Measurements from ENCODE around the gene WDR91. TPM values are rescaled to one million over a fixed set of nuclear protein-coding genes. Genes with fewer than 3 reads are reported as not detected.
"Not testable (repeated sequence)": the region's sequence is repeated elsewhere in the genome, so short reads cannot be mapped to it uniquely, and the experiment has no call there.

Gene WDR91
- total and polyA plus RNA-seq, 4 donors, result 12.6 to 41.4 (median 27.2) TPM

DNA sequence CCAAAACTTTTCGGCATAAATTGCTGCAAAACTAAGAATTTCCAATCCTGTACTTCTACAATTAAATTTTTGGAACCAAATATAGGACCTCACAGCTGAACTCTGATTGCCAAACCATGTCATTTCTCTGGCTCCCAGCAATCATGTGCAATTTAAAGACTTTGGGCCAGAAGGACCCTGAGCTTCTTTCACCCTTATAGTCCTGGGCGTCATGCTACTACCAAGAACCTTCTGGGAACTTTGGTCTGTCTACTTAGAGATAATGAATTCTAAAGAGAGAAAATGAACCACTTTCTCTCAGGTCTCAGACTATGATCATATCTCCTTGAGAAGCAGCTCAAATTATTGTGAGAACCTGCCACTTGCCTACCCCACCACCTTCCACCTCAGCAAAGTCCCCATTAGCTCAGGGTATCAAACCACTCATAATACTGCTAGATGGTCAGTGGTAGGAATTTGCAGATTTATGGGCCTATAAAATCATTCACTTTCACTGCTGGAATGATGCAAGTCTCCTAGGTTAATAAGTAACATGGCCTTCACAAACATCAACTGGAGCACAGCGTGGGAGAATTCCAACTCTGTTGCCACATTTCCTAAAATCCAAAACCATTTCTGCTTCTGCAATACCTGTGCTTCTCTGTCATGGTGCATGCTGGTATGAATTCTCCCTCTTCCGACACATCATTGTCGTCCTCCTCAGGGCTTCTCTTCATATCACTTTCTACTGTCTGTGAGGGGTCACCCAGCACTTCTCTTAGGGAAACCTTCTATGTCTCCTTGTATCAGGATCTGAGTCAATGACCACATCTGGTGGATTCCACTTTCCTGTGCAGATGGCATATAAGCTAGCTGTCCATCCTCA, 6.6 kb upstream of the WDR91 start:
- 95% methylated on average over 5 of the region's 5 CpGs for WGBS, 2 donors
- DNase-seq (no peak), ATAC-seq (ENCODE audit: low FRiP score) (no peak)
- Histone ChIP-seq H3K27ac (ENCODE audit: low read depth in 1 of 2, low read length in 2 of 2) (no peak overlapping the region), H3K4me3 (ENCODE audit: low read length in 2 of 2) (no peak overlapping the region), H3K27me3 (ENCODE audit: control insufficient read depth in 1 of 2, insufficient read depth in 2 of 2, low read length in 1 of 2) (no peaks in the 10 kb centered on the region), H3K4me1 (ENCODE audit: control insufficient read depth in 1 of 2, insufficient read depth in 2 of 2, low read length in 2 of 2) (no peaks in the 10 kb centered on the region), H3K9me3 (ENCODE audit: control insufficient read depth, low read length) (no peaks in the 10 kb centered on the region), H3K36me3 (ENCODE audit: control insufficient read depth in 1 of 2, insufficient read depth in 2 of 2, low read length in 1 of 2) (no peaks in the 10 kb centered on the region)
- intact Hi-C loops (cut with DNase I), result no loop called here

DNA sequence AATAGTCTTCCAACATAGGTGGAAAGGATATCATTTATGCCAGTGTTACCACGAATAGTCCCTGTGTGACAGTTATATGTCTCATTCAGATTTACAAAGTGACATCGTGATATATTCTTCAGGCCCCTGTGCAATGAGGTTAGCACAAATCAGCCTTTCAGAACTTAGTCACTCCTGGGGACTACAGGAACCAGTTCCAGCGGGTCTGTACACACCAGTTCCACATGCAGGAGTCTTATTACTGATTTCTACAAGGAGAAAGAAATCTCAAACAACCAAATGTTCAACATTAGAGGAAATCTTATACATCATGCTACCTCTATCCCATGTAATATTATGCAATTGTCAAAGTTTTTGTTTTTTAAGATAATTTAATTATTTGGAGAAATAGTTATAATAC, 4.4 kb upstream of the WDR91 start:
- Histone ChIP-seq H3K36me3 (ENCODE audit: control insufficient read depth in 1 of 2, insufficient read depth in 2 of 2, low read length in 1 of 2) (no peaks in the 10 kb centered on the region), H3K27ac (ENCODE audit: low read depth in 1 of 2, low read length in 2 of 2) (no peak overlapping the region), H3K4me3 (ENCODE audit: low read length in 2 of 2) (no peak overlapping the region), H3K27me3 (ENCODE audit: control insufficient read depth in 1 of 2, insufficient read depth in 2 of 2, low read length in 1 of 2) (no peaks in the 10 kb centered on the region), H3K9me3 (ENCODE audit: control insufficient read depth, low read length) (no peaks in the 10 kb centered on the region), H3K4me1 (ENCODE audit: control insufficient read depth in 1 of 2, insufficient read depth in 2 of 2, low read length in 2 of 2) (no peaks in the 10 kb centered on the region)
- WGBS, 2 donors, result 73 to 77% methylated on average over 3 of the region's 3 CpGs
- intact Hi-C loops (cut with DNase I), result loop anchor here in 1 of 2 donors (2.0 kb wide), 1 partner anchor 39 kb away; no protein-coding TSS in a partner anchor
- DNase-seq, result no peak
- ATAC-seq (ENCODE audit: low FRiP score), result no peak

DNA sequence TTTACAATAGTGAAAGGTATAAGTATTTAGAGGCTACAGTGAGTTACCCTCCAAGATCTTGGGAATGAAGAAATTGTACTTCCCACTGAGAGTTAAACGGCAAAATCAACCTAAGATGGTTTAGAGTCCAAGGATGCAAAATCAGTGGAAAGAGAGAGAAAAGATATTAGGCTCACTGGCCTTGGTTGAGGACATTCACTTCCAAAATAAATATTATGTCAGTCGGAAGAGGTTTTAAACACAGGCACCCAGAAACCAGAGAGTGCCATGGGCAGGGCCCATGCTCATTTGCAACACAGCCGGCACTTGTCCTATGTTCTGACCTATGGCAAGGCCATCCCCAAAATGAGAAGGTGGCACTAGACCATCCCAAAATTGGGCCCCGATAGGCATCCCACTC, 3.9 kb upstream of the WDR91 start:
- Histone ChIP-seq H3K4me1 (ENCODE audit: control insufficient read depth in 1 of 2, insufficient read depth in 2 of 2, low read length in 2 of 2) (no peaks in the 10 kb centered on the region), H3K27me3 (ENCODE audit: control insufficient read depth in 1 of 2, insufficient read depth in 2 of 2, low read length in 1 of 2) (no peaks in the 10 kb centered on the region), H3K4me3 (ENCODE audit: low read length in 2 of 2) (no peak overlapping the region), H3K9me3 (ENCODE audit: control insufficient read depth, low read length) (no peaks in the 10 kb centered on the region), H3K36me3 (ENCODE audit: control insufficient read depth in 1 of 2, insufficient read depth in 2 of 2, low read length in 1 of 2) (no peaks in the 10 kb centered on the region), H3K27ac (ENCODE audit: low read depth in 1 of 2, low read length in 2 of 2) (no peak overlapping the region)
- ATAC-seq (ENCODE audit: low FRiP score), result no peak
- intact Hi-C loops (cut with DNase I), result loop anchor here in 1 of 2 donors (2.0 kb wide), 1 partner anchor 40 kb away; no protein-coding TSS in a partner anchor
- no peak for DNase-seq
- WGBS, 2 donors, result 18 to 27% methylated on average over 4 of the region's 4 CpGs

DNA sequence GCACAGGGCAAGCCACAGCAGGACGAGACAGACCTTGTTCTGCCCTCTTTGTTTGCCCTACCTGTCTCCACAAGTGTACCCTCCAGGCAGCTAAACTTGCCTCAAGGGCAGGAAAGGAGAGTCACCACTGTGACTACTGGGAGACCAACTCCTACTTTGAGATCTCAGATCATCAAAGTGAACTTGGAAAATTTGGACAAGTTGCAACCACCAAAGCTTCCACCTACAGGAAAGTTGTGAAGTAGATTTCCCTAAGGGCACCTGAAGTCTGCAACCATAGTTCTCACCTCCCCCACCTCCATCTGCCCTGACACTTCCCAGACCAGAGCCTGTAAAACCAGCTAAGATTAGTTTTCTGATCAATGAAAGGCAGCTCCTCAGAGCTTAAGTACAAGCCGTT, 2.5 kb upstream of the WDR91 start:
- H3K4me1 ChIP-seq (ENCODE audit: control insufficient read depth in 1 of 2, insufficient read depth in 2 of 2, low read length in 2 of 2), result no peaks in the 10 kb centered on the region
- intact Hi-C loops (cut with DNase I), result loop anchor here in 1 of 2 donors (2.0 kb wide), 1 partner anchor 41 kb away; no protein-coding TSS in a partner anchor

DNA sequence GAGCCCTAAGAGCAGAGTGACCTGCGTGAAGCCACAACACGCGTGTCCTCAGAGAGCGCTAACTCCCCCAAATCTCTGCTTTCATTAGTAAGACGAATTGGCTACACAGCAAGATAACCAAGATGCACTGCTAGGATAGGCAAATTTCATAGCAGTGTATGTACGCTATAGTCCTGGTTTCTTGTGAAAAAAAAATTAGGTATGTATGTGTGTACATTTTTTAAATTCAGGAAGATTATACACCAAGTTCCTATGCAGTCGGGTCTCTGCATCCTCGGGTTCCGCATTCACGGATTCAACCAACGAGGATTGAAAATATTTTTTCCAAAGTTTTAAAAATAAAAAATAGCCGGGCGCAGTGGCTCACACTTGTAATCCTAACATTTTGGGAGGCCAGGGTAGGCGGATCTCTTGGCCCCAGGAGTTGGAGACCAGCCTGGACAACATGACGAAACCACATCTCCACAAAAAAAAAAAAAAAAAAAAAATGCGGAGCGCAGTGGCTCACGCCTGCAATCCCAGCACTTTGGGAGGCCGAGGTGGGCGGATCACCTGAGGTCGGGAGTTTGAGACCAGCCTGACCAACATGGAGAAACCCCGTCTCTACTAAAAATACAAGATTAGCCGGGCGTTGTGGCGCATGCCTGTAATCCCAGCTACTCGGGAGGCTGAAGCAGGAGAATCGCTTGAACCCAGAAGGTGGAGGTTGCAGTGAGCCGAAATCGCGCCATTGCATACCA, 790 bp upstream of the WDR91 start:
- intact Hi-C loops (cut with DNase I), result loop anchor here in 1 of 2 donors (2.0 kb wide), 1 partner anchor 41 kb away; no protein-coding TSS in a partner anchor
- not testable (repeated sequence) for H3K27me3 ChIP-seq (ENCODE audit: control insufficient read depth in 1 of 2, insufficient read depth in 2 of 2, low read length in 1 of 2); H3K36me3 ChIP-seq (ENCODE audit: control insufficient read depth in 1 of 2, insufficient read depth in 2 of 2, low read length in 1 of 2); H3K9me3 ChIP-seq (ENCODE audit: control insufficient read depth, low read length); H3K4me1 ChIP-seq (ENCODE audit: control insufficient read depth in 1 of 2, insufficient read depth in 2 of 2, low read length in 2 of 2)
- 19 to 22% methylated on average over 27 to 30 of the region's 30 CpGs for WGBS, 2 donors
- DNase-seq, result peak in 1 of 2 donors; percentile 71
- Histone ChIP-seq H3K27ac (ENCODE audit: low read depth in 1 of 2, low read length in 2 of 2) (peak overlapping the region; percentile 12 to 80), H3K4me3 (ENCODE audit: low read length in 2 of 2) (peak overlapping the region; percentile 50 to 69)
- peak; percentile 72 for ATAC-seq (ENCODE audit: low FRiP score)

More for the DNA sequence above, 2.5 kb upstream of the WDR91 start:
- Histone ChIP-seq H3K4me3 (ENCODE audit: low read length in 2 of 2) (no peak overlapping the region), H3K27ac (ENCODE audit: low read depth in 1 of 2, low read length in 2 of 2) (no peak overlapping the region), H3K9me3 (ENCODE audit: control insufficient read depth, low read length) (no peaks in the 10 kb centered on the region), H3K36me3 (ENCODE audit: control insufficient read depth in 1 of 2, insufficient read depth in 2 of 2, low read length in 1 of 2) (no peaks in the 10 kb centered on the region), H3K27me3 (ENCODE audit: control insufficient read depth in 1 of 2, insufficient read depth in 2 of 2, low read length in 1 of 2) (no peaks in the 10 kb centered on the region)
- WGBS, 2 donors, result 93 to 95% methylated on average over 2 of the region's 2 CpGs
- DNase-seq, result no peak
- ATAC-seq (ENCODE audit: low FRiP score), result no peak

DNA sequence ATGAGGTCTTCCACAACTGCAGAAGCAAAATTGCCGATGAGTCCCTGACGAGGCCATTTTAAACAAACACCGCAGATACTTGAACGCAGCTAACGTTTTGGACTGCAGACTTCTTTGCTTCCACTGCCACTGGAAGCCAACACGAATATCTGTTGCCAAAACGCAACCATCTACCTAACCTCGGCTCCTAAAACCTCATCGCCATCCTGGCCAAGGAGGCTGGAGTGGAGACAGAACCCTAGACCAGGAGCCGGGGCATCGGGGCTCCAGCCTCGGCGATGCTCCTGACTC, 493 bp downstream of the WDR91 start:
- peaks cover 0 to 2% of the 10 kb centered on the region in 2 donors for H3K36me3 ChIP-seq (ENCODE audit: control insufficient read depth in 1 of 2, insufficient read depth in 2 of 2, low read length in 1 of 2)
- ATAC-seq (ENCODE audit: low FRiP score) (peak; percentile 2), DNase-seq (no peak)
- no peaks in the 10 kb centered on the region for H3K9me3 ChIP-seq (ENCODE audit: control insufficient read depth, low read length)
- no peaks in the 10 kb centered on the region for H3K27me3 ChIP-seq (ENCODE audit: control insufficient read depth in 1 of 2, insufficient read depth in 2 of 2, low read length in 1 of 2)
- intact Hi-C loops (cut with DNase I), result loop anchor here in 1 of 2 donors (2.0 kb wide), 1 partner anchor 42 kb away; no protein-coding TSS in a partner anchor
- H3K4me1 ChIP-seq (ENCODE audit: control insufficient read depth in 1 of 2, insufficient read depth in 2 of 2, low read length in 2 of 2), result no peaks in the 10 kb centered on the region
- peak overlapping the region in 1 of 2 donors; percentile 96 for H3K27ac ChIP-seq (ENCODE audit: low read depth in 1 of 2, low read length in 2 of 2)
- peak overlapping the region; percentile 75 to 94 for H3K4me3 ChIP-seq (ENCODE audit: low read length in 2 of 2)
- WGBS, 2 donors, result 0% methylated on average over 13 of the region's 13 CpGs

DNA sequence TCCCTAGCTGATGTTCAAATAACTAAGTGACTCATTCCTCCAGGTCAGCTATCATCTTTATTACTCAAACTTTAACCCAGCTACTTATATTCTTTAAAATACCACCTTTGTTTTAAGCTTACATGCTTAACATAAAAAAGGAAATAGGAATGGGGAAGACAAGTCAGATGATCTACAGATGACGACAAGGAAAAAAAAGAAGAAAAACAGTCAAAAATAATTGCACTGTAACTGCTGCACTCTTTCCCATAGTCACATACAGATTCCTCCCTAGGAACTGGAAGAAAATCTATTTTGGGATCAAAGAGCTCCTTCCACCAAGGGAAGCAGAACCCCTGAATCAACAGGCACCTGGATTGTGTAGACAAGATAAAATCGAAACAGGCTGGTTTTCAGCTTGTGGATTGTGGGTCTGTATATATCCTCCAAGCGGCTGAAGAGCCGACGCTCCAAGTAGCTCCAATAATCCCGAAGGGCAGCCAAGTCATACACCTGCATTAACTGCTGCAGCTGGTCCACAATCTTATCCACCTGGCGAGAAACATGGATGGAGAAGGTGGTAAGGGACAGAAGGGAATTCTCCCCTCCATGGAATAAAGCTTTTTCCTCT, 2.0 kb downstream of the WDR91 start:
- Histone ChIP-seq H3K27ac (ENCODE audit: low read depth in 1 of 2, low read length in 2 of 2) (no peak overlapping the region), H3K36me3 (ENCODE audit: control insufficient read depth in 1 of 2, insufficient read depth in 2 of 2, low read length in 1 of 2) (peaks cover 0 to 4% of the 10 kb centered on the region in 2 donors), H3K27me3 (ENCODE audit: control insufficient read depth in 1 of 2, insufficient read depth in 2 of 2, low read length in 1 of 2) (no peaks in the 10 kb centered on the region), H3K4me1 (ENCODE audit: control insufficient read depth in 1 of 2, insufficient read depth in 2 of 2, low read length in 2 of 2) (peaks cover 0 to 4% of the 10 kb centered on the region in 2 donors), H3K9me3 (ENCODE audit: control insufficient read depth, low read length) (no peaks in the 10 kb centered on the region), H3K4me3 (ENCODE audit: low read length in 2 of 2) (no peak overlapping the region)
- DNase-seq (no peak), ATAC-seq (ENCODE audit: low FRiP score) (no peak)
- WGBS, 2 donors, result 89 to 92% methylated on average over 7 of the region's 7 CpGs
- intact Hi-C loops (cut with DNase I), result no loop called here

DNA sequence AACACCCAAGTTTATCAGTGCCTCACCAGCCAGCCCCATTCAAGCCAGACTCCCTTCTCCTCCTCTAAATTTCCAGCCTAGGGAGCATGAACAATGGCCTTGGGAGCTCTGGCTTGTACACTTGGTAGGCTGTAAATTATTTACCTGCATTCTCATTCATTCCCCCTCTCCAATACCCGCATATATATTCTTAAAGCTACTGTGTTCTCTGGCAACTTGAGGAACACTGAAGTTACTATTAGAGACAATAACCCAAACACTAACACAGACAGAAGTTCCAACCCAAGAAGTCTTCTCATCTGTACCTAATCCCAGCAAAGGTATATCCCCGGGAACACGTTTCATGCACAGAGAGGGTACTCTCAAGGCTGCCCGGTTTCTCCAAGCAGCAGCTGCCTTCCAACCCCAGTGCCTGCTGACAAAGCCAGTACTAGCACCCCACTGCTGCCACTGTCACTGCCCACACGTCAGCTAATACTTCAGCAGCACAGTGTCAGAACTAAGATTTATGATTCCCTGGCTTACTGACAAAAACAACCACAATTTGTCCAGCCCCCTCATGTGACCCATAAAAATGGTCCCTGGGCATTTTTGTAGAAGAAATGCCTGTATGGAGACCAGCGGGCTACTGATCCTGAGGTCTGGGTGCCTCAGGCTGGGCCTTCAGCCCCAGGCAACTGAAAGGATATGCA, 3.1 kb downstream of the WDR91 start:
- DNase-seq (peak in 1 of 2 donors; percentile 64), ATAC-seq (ENCODE audit: low FRiP score) (no peak)
- Histone ChIP-seq H3K9me3 (ENCODE audit: control insufficient read depth, low read length) (no peaks in the 10 kb centered on the region), H3K36me3 (ENCODE audit: control insufficient read depth in 1 of 2, insufficient read depth in 2 of 2, low read length in 1 of 2) (peaks cover 0 to 4% of the 10 kb centered on the region in 2 donors), H3K27me3 (ENCODE audit: control insufficient read depth in 1 of 2, insufficient read depth in 2 of 2, low read length in 1 of 2) (no peaks in the 10 kb centered on the region), H3K27ac (ENCODE audit: low read depth in 1 of 2, low read length in 2 of 2) (no peak overlapping the region), H3K4me3 (ENCODE audit: low read length in 2 of 2) (no peak overlapping the region), H3K4me1 (ENCODE audit: control insufficient read depth in 1 of 2, insufficient read depth in 2 of 2, low read length in 2 of 2) (peaks cover 0 to 4% of the 10 kb centered on the region in 2 donors)
- intact Hi-C loops (cut with DNase I), result no loop called here
- WGBS, 2 donors, result 33 to 41% methylated on average over 6 of the region's 6 CpGs
